Measurements from ENCODE around the gene NAA16.

NAA16 gene

GRCh38 chr13:41304551-41304950 lies 6.5 kb upstream of the NAA16 start:
- Histone ChIP-seq H3K9me3 (ENCODE audit: control extremely low read depth in 1 of 5, control insufficient read depth in 4 of 5, insufficient read depth in 2 of 5, low read depth in 1 of 5, low read length in 4 of 5) (no peaks in the 10 kb centered on the region), H3K4me3 (ENCODE audit: control insufficient read depth in 1 of 7, extremely low read depth in 1 of 7, insufficient read depth in 4 of 7, low read depth in 2 of 7, low read length in 6 of 7) (no peak overlapping the region), H3K4me1 (ENCODE audit: control extremely low read depth in 1 of 4, control insufficient read depth in 4 of 4, insufficient read depth in 4 of 4, low read length in 3 of 4) (no peaks in the 10 kb centered on the region), H3K27me3 (replicated peaks in 2 of 5; ENCODE audit: control insufficient read depth in 4 of 5, insufficient read depth in 5 of 5, low read length in 4 of 5) (peaks cover 0 to 2% (median 0%) of the 10 kb centered on the region in 5 experiments), H3K36me3 (ENCODE audit: control insufficient read depth in 4 of 4, insufficient read depth in 4 of 4, low read length in 3 of 4) (no peaks in the 10 kb centered on the region), H3K27ac (ENCODE audit: insufficient read depth in 1 of 2, low read depth in 1 of 2, low read length in 2 of 2, poor library complexity in 1 of 2, severe bottlenecking in 2 of 2) (no peak overlapping the region)
- ChIA-PET CTCF (no interaction called here), POLR2A (no interaction called here)
- DNase-seq: no peak

- no peak overlapping the region for H3K27ac ChIP-seq (ENCODE audit: insufficient read depth in 1 of 2, low read depth in 1 of 2, low read length in 2 of 2, poor library complexity in 1 of 2, severe bottlenecking in 2 of 2)
- H3K9me3 ChIP-seq (ENCODE audit: control extremely low read depth in 1 of 5, control insufficient read depth in 4 of 5, insufficient read depth in 2 of 5, low read depth in 1 of 5, low read length in 4 of 5): no peaks in the 10 kb centered on the region
- WGBS (ENCODE audit: insufficient coverage): 95% methylated on average over 13 of the region's 15 CpGs
- H3K4me1 ChIP-seq (ENCODE audit: control extremely low read depth in 1 of 4, control insufficient read depth in 4 of 4, insufficient read depth in 4 of 4, low read length in 3 of 4): peaks cover 0 to 6% (median 6%) of the 10 kb centered on the region in 4 experiments
- H3K36me3 ChIP-seq (ENCODE audit: control insufficient read depth in 4 of 4, insufficient read depth in 4 of 4, low read length in 3 of 4): no peaks in the 10 kb centered on the region
- ChIA-PET POLR2A (no interaction called here), CTCF (no interaction called here)
- DNase-seq: no peak
- peaks cover 0 to 2% (median 0%) of the 10 kb centered on the region in 5 experiments for H3K27me3 ChIP-seq (replicated peaks in 2 of 5; ENCODE audit: control insufficient read depth in 4 of 5, insufficient read depth in 5 of 5, low read length in 4 of 5)
- no peak overlapping the region for H3K4me3 ChIP-seq (ENCODE audit: control insufficient read depth in 1 of 7, extremely low read depth in 1 of 7, insufficient read depth in 4 of 7, low read depth in 2 of 7, low read length in 6 of 7)
These were observed 4.6 kb upstream of the NAA16 start for GRCh38 chr13:41306271-41307145.

GRCh38 chr13:41307884-41308640 lies 3.0 kb upstream of the NAA16 start:
- WGBS (ENCODE audit: insufficient coverage): 86% methylated on average over 8 of the region's 11 CpGs
- no peak for DNase-seq
- POLR2A ChIA-PET: no interaction called here
- Histone ChIP-seq H3K4me1 (ENCODE audit: control extremely low read depth in 1 of 4, control insufficient read depth in 4 of 4, insufficient read depth in 4 of 4, low read length in 3 of 4) (peaks cover 5 to 17% (median 8%) of the 10 kb centered on the region in 4 experiments), H3K9me3 (ENCODE audit: control extremely low read depth in 1 of 5, control insufficient read depth in 4 of 5, insufficient read depth in 2 of 5, low read depth in 1 of 5, low read length in 4 of 5) (no peaks in the 10 kb centered on the region), H3K36me3 (ENCODE audit: control insufficient read depth in 4 of 4, insufficient read depth in 4 of 4, low read length in 3 of 4) (no peaks in the 10 kb centered on the region), H3K27me3 (replicated peaks in 2 of 5; ENCODE audit: control insufficient read depth in 4 of 5, insufficient read depth in 5 of 5, low read length in 4 of 5) (peaks cover 0 to 2% (median 0%) of the 10 kb centered on the region in 5 experiments), H3K27ac (ENCODE audit: insufficient read depth in 1 of 2, low read depth in 1 of 2, low read length in 2 of 2, poor library complexity in 1 of 2, severe bottlenecking in 2 of 2) (no peak overlapping the region), H3K4me3 (ENCODE audit: control insufficient read depth in 1 of 7, extremely low read depth in 1 of 7, insufficient read depth in 4 of 7, low read depth in 2 of 7, low read length in 6 of 7) (no peak overlapping the region)
- CTCF ChIA-PET: no interaction called here

GRCh38 chr13:41311406-41312175 lies 524 bp downstream of the NAA16 start:
- Histone ChIP-seq H3K27me3 (replicated peaks in 2 of 5; ENCODE audit: control insufficient read depth in 4 of 5, insufficient read depth in 5 of 5, low read length in 4 of 5) (no peaks in the 10 kb centered on the region), H3K4me1 (ENCODE audit: control extremely low read depth in 1 of 4, control insufficient read depth in 4 of 4, insufficient read depth in 4 of 4, low read length in 3 of 4) (peaks cover 7 to 37% (median 23%) of the 10 kb centered on the region in 4 experiments), H3K36me3 (ENCODE audit: control insufficient read depth in 4 of 4, insufficient read depth in 4 of 4, low read length in 3 of 4) (peaks cover 0 to 1% (median 0%) of the 10 kb centered on the region in 4 experiments), H3K27ac (ENCODE audit: insufficient read depth in 1 of 2, low read depth in 1 of 2, low read length in 2 of 2, poor library complexity in 1 of 2, severe bottlenecking in 2 of 2) (peak overlapping the region; percentile 50 to 82), H3K9me3 (ENCODE audit: control extremely low read depth in 1 of 5, control insufficient read depth in 4 of 5, insufficient read depth in 2 of 5, low read depth in 1 of 5, low read length in 4 of 5) (no peaks in the 10 kb centered on the region), H3K4me3 (ENCODE audit: control insufficient read depth in 1 of 7, extremely low read depth in 1 of 7, insufficient read depth in 4 of 7, low read depth in 2 of 7, low read length in 6 of 7) (peak overlapping the region; percentile 86 to 99 (median 99))
- ChIA-PET POLR2A (no interaction called here), CTCF (interaction anchor here (1.2 kb wide), 1 partner anchor 23 kb away, joined by 3 read pairs; no protein-coding TSS in a partner anchor)
- WGBS (ENCODE audit: insufficient coverage): 0% methylated on average over 71 of the region's 73 CpGs
- peak; percentile 28 to 70 (median 57) for DNase-seq

- Histone ChIP-seq H3K9me3 (ENCODE audit: control extremely low read depth in 1 of 5, control insufficient read depth in 4 of 5, insufficient read depth in 2 of 5, low read depth in 1 of 5, low read length in 4 of 5) (no peaks in the 10 kb centered on the region), H3K27me3 (replicated peaks in 2 of 5; ENCODE audit: control insufficient read depth in 4 of 5, insufficient read depth in 5 of 5, low read length in 4 of 5) (no peaks in the 10 kb centered on the region), H3K4me3 (ENCODE audit: control insufficient read depth in 1 of 7, extremely low read depth in 1 of 7, insufficient read depth in 4 of 7, low read depth in 2 of 7, low read length in 6 of 7) (peak overlapping the region; percentile 86 to 99 (median 99)), H3K4me1 (ENCODE audit: control extremely low read depth in 1 of 4, control insufficient read depth in 4 of 4, insufficient read depth in 4 of 4, low read length in 3 of 4) (peaks cover 7 to 37% (median 23%) of the 10 kb centered on the region in 4 experiments), H3K36me3 (ENCODE audit: control insufficient read depth in 4 of 4, insufficient read depth in 4 of 4, low read length in 3 of 4) (peaks cover 0 to 4% (median 0%) of the 10 kb centered on the region in 4 experiments), H3K27ac (ENCODE audit: insufficient read depth in 1 of 2, low read depth in 1 of 2, low read length in 2 of 2, poor library complexity in 1 of 2, severe bottlenecking in 2 of 2) (peak overlapping the region; percentile 50 to 82)
- no CpG with 5 or more reads among the region's 11 CpGs for WGBS (ENCODE audit: insufficient coverage)
- CTCF ChIA-PET: interaction anchor here (1.2 kb wide), 1 partner anchor 22 kb away, joined by 3 read pairs; no protein-coding TSS in a partner anchor
- POLR2A ChIA-PET: interaction anchor here (0.6 kb wide), 1 partner anchor 146 kb away, joined by 3 read pairs; no protein-coding TSS in a partner anchor
- DNase-seq: peak; percentile 9 to 59 (median 37)
These were observed 1.1 kb downstream of the NAA16 start for GRCh38 chr13:41312176-41312500.

GRCh38 chr13:41313117-41313516 lies 2.0 kb downstream of the NAA16 start:
- no peaks in the 10 kb centered on the region for H3K9me3 ChIP-seq (ENCODE audit: control extremely low read depth in 1 of 5, control insufficient read depth in 4 of 5, insufficient read depth in 2 of 5, low read depth in 1 of 5, low read length in 4 of 5)
- peaks cover 0 to 10% (median under 1%) of the 10 kb centered on the region in 4 experiments for H3K36me3 ChIP-seq (ENCODE audit: control insufficient read depth in 4 of 4, insufficient read depth in 4 of 4, low read length in 3 of 4)
- no peak overlapping the region for H3K27ac ChIP-seq (ENCODE audit: insufficient read depth in 1 of 2, low read depth in 1 of 2, low read length in 2 of 2, poor library complexity in 1 of 2, severe bottlenecking in 2 of 2)
- 100% methylated on average over 2 of the region's 5 CpGs for WGBS (ENCODE audit: insufficient coverage)
- H3K4me3 ChIP-seq (ENCODE audit: control insufficient read depth in 1 of 7, extremely low read depth in 1 of 7, insufficient read depth in 4 of 7, low read depth in 2 of 7, low read length in 6 of 7): peak overlapping the region in 3 of 7 experiments; percentile 4 to 99 (median 94)
- ChIA-PET POLR2A (no interaction called here), CTCF (no interaction called here)
- DNase-seq: no peak
- no peaks in the 10 kb centered on the region for H3K27me3 ChIP-seq (replicated peaks in 2 of 5; ENCODE audit: control insufficient read depth in 4 of 5, insufficient read depth in 5 of 5, low read length in 4 of 5)
- peaks cover 7 to 37% (median 23%) of the 10 kb centered on the region in 4 experiments for H3K4me1 ChIP-seq (ENCODE audit: control extremely low read depth in 1 of 4, control insufficient read depth in 4 of 4, insufficient read depth in 4 of 4, low read length in 3 of 4)

All from common myeloid progenitor, CD34-positive (primary cell).